ENCODE measurements around the gene PPP2R2D.
A peak's percentile ranks its signal among the peaks of the same experiment; 100 is the strongest.

The PPP2R2D gene

DNA sequence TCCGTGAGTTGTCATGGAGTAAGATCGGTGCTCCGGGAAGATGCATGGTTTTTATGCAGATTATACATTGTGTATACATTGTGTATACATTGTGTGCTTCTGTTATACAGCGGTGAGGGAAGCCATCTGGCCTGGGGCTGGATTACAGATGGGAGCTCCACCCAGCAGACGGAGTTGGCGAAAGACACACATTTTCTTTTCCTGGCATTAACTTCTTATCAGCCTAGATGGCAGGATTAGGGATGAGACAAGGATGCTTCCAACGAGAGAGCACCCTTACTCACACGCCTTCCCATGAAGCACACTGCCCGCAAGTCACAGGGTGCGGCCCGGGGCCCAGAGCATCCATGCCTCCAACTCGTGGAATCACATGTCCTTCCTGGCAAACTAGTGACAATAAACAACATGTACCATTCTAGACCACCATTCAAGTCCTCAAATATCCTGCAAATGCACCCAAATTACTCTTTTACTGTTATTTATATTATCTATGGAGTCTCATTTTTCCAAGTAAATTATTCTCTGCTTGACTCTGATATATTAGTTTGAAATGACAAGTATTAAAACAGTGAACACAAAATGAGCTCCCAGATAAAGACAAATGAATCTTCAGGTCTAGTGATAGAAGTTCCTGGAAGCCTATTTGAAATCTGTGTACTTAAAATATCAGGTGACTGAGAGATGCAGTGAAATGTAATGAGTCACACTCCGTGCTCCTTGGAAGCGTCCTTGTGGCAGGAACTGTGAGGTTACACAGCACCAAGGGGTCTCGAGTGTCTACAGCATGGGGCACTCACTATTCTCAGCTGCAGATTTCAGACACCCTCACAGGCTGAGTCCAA is 29.8 kb upstream of the PPP2R2D start:
- CTCF ChIA-PET, result interaction anchor here (0.7 kb wide), 1 partner anchor 32 kb away, joined by 3 read pairs; no protein-coding TSS in a partner anchor
- POLR2A ChIA-PET, result no interaction called here
- DNase-seq (ENCODE audit: extremely low spot score), result no peak
- no peak for TF ChIP-seq FOXA1 (IDR thresholded peaks at IDR 0.05)
- TF ChIP-seq FOXM1 (IDR thresholded peaks at IDR 0.05; ENCODE audit: borderline replicate concordance), result no peak
- TF ChIP-seq ZNF384 (IDR thresholded peaks at IDR 0.05), result no peak
- no peak for TF ChIP-seq SUZ12 (IDR thresholded peaks at IDR 0.05)
- no peak for TF ChIP-seq FOXK2 (IDR thresholded peaks at IDR 0.05)
- TF ChIP-seq HDGF (IDR thresholded peaks at IDR 0.05; ENCODE audit: borderline replicate concordance), result no peak
- TF ChIP-seq, protein P1, sequence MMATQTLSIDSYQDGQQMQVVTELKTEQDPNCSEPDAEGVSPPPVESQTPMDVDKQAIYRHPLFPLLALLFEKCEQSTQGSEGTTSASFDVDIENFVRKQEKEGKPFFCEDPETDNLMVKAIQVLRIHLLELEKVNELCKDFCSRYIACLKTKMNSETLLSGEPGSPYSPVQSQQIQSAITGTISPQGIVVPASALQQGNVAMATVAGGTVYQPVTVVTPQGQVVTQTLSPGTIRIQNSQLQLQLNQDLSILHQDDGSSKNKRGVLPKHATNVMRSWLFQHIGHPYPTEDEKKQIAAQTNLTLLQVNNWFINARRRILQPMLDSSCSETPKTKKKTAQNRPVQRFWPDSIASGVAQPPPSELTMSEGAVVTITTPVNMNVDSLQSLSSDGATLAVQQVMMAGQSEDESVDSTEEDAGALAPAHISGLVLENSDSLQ (IDR thresholded peaks at IDR 0.05), result no peak
- no peak for TF ChIP-seq LEF1 (IDR thresholded peaks at IDR 0.05; ENCODE audit: borderline replicate concordance)
- TF ChIP-seq TARDBP (IDR thresholded peaks at IDR 0.05), result no peak
- TF ChIP-seq ARNT (IDR thresholded peaks at IDR 0.05), result no peak
- no peak for TF ChIP-seq L3MBTL2 (conservative IDR thresholded peaks at IDR 0.05)
- no peak for TF ChIP-seq CTBP1 (IDR thresholded peaks at IDR 0.05; ENCODE audit: borderline replicate concordance)
- no peak for TF ChIP-seq SP1 (IDR thresholded peaks at IDR 0.05)
- no peak for TF ChIP-seq NFRKB (IDR thresholded peaks at IDR 0.05)

DNA sequence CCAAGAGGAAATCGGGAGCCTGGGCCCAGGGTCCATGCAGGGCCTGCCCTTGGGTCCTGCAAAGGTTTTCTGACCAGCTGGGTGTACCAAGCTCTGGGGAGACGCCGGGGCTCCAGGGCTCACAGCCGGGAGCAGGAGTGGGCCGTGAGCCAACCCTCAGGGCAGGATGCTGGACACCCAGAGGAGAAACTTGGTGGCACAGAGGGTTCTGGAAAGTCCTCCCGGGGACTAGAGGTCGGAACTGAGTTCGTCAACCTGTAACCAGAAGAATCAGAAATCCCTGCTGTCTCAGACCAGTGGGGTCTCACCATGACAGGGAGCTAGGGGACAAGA is 29.2 kb upstream of the PPP2R2D start:
- DNase-seq (ENCODE audit: extremely low spot score), result no peak
- ChIA-PET CTCF (interaction anchor here (0.7 kb wide), 1 partner anchor 33 kb away, joined by 3 read pairs; no protein-coding TSS in a partner anchor), POLR2A (no interaction called here)
- TF ChIP-seq ELF4 (IDR thresholded peaks at IDR 0.05), result no peak
- no peak for TF ChIP-seq SUZ12 (IDR thresholded peaks at IDR 0.05)
- TF ChIP-seq FOXK2 (IDR thresholded peaks at IDR 0.05), result no peak
- TF ChIP-seq NFRKB (IDR thresholded peaks at IDR 0.05), result no peak
- no peak for TF ChIP-seq TARDBP (IDR thresholded peaks at IDR 0.05)
- TF ChIP-seq CTBP1 (IDR thresholded peaks at IDR 0.05; ENCODE audit: borderline replicate concordance), result no peak
- TF ChIP-seq HDGF (IDR thresholded peaks at IDR 0.05; ENCODE audit: borderline replicate concordance), result no peak
- no peak for TF ChIP-seq BHLHE40 (IDR thresholded peaks at IDR 0.05; ENCODE audit: borderline replicate concordance)
- no peak for TF ChIP-seq ARNT (IDR thresholded peaks at IDR 0.05)
- TF ChIP-seq ZNF384 (IDR thresholded peaks at IDR 0.05), result no peak
- TF ChIP-seq FOXA1 (IDR thresholded peaks at IDR 0.05), result no peak
- no peak for TF ChIP-seq L3MBTL2 (conservative IDR thresholded peaks at IDR 0.05)
- TF ChIP-seq, protein P1 (IDR thresholded peaks at IDR 0.05), result no peak
- no peak for TF ChIP-seq SP1 (IDR thresholded peaks at IDR 0.05)
- no peak for TF ChIP-seq LEF1 (IDR thresholded peaks at IDR 0.05; ENCODE audit: borderline replicate concordance)
- no peak for TF ChIP-seq FOXM1 (IDR thresholded peaks at IDR 0.05; ENCODE audit: borderline replicate concordance)

- TF ChIP-seq SUZ12 (IDR thresholded peaks at IDR 0.05), result no peak
- TF ChIP-seq SP1 (IDR thresholded peaks at IDR 0.05), result no peak
- no peak for TF ChIP-seq LEF1 (IDR thresholded peaks at IDR 0.05; ENCODE audit: borderline replicate concordance)
- TF ChIP-seq FOXK2 (IDR thresholded peaks at IDR 0.05), result no peak
- TF ChIP-seq L3MBTL2 (conservative IDR thresholded peaks at IDR 0.05), result no peak
- TF ChIP-seq TARDBP (IDR thresholded peaks at IDR 0.05), result no peak
- TF ChIP-seq HDGF (IDR thresholded peaks at IDR 0.05; ENCODE audit: borderline replicate concordance), result no peak
- no peak for TF ChIP-seq FOXM1 (IDR thresholded peaks at IDR 0.05; ENCODE audit: borderline replicate concordance)
- no peak for TF ChIP-seq ARNT (IDR thresholded peaks at IDR 0.05)
- no peak for TF ChIP-seq NFRKB (IDR thresholded peaks at IDR 0.05)
- CTCF ChIA-PET, result interaction anchor here (1.3 kb wide), 1 partner anchor 418 kb away, joined by 3 read pairs; no protein-coding TSS in a partner anchor
- POLR2A ChIA-PET, result no interaction called here
- no peak for DNase-seq (ENCODE audit: extremely low spot score)
Observed at GRCh38 chr10:131872011-131872826, 28.6 kb upstream of the PPP2R2D start.

DNA sequence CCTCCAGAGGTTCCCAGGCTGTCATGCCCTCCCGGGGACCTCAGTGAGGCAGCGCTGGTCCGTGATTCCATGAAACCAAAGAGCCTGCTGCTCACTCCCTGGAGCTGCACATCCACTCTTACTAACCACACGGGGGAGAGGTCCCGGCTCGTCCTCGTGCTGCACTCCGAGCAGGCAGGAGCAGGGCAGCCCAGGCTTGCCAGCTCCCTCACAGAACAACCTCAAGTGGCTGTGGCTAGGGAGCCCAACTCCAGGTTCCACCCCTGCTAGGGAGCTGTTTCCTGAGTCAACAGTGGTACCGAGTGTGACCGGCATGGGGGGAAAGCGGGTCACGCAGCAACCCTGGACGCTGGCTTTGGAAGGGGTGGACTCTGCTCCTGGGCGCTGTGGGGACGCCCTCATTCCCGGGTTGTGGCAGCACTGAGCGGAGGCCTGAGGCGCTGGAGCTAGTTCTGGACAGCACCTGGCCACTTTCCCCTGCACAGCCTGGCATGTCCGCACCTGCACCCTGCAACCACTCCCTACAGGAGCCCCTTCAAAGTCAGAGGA is 27.9 kb upstream of the PPP2R2D start:
- POLR2A ChIA-PET, result no interaction called here
- CTCF ChIA-PET, result interaction anchor here (0.6 to 1.3 kb wide), 3 partner anchors 100 to 423 kb away, joined by 3 to 5 read pairs (median 3); no protein-coding TSS in a partner anchor
- TF ChIP-seq FOXK2 (IDR thresholded peaks at IDR 0.05) (no peak), ELF4 (IDR thresholded peaks at IDR 0.05) (no peak), CTBP1 (IDR thresholded peaks at IDR 0.05; ENCODE audit: borderline replicate concordance) (no peak), ARNT (IDR thresholded peaks at IDR 0.05) (no peak), BHLHE40 (IDR thresholded peaks at IDR 0.05; ENCODE audit: borderline replicate concordance) (no peak), LEF1 (IDR thresholded peaks at IDR 0.05; ENCODE audit: borderline replicate concordance) (no peak), L3MBTL2 (conservative IDR thresholded peaks at IDR 0.05) (no peak), SP1 (IDR thresholded peaks at IDR 0.05) (no peak), SUZ12 (IDR thresholded peaks at IDR 0.05) (no peak), HDGF (IDR thresholded peaks at IDR 0.05; ENCODE audit: borderline replicate concordance) (no peak), ZNF384 (IDR thresholded peaks at IDR 0.05) (no peak), FOXM1 (IDR thresholded peaks at IDR 0.05; ENCODE audit: borderline replicate concordance) (no peak), FOXA1 (IDR thresholded peaks at IDR 0.05) (no peak), TARDBP (IDR thresholded peaks at IDR 0.05) (no peak), NFRKB (IDR thresholded peaks at IDR 0.05) (no peak)
- TF ChIP-seq, protein P1 (IDR thresholded peaks at IDR 0.05), result no peak
- no peak for DNase-seq (ENCODE audit: extremely low spot score)

DNA sequence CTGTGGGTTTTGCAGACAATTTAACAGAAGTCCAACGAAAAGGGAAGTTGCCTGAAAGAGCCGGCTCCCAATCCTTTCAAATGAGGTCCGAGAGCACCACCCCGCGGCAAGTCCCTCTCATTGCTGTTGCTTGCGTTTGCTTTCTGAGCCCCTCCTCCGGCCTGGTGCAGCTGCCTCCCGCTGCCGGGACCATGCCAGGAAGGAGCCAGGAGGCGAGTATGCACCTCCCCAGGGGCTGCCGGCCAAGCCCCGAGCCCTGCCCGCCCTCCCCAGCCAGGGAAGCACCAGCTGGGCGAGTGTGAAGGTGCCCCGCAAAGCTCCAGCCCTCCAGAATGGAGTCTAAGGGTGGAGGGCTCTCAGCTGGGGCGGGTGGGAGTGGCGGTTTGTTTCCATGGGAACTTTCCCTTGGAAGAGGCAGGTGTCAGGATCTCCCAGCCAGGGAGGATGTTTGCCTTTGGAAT is 25.8 kb upstream of the PPP2R2D start:
- ChIA-PET POLR2A (no interaction called here), CTCF (interaction anchor here (1.0 to 1.5 kb wide), 3 partner anchors 11 to 148 kb away, joined by 4 to 6 read pairs (median 5); no protein-coding TSS in a partner anchor)
- DNase-seq (ENCODE audit: extremely low spot score), result peak; percentile 91
- TF ChIP-seq FOXA1 (IDR thresholded peaks at IDR 0.05), result no peak
- TF ChIP-seq BHLHE40 (IDR thresholded peaks at IDR 0.05; ENCODE audit: borderline replicate concordance), result no peak
- no peak for TF ChIP-seq FOXM1 (IDR thresholded peaks at IDR 0.05; ENCODE audit: borderline replicate concordance)
- no peak for TF ChIP-seq TARDBP (IDR thresholded peaks at IDR 0.05)
- no peak for TF ChIP-seq SP1 (IDR thresholded peaks at IDR 0.05)
- no peak for TF ChIP-seq FOXK2 (IDR thresholded peaks at IDR 0.05)
- TF ChIP-seq LEF1 (IDR thresholded peaks at IDR 0.05; ENCODE audit: borderline replicate concordance), result no peak
- TF ChIP-seq ARNT (IDR thresholded peaks at IDR 0.05), result no peak
- no peak for TF ChIP-seq ELF4 (IDR thresholded peaks at IDR 0.05)
- TF ChIP-seq, protein P1 (IDR thresholded peaks at IDR 0.05), result no peak
- no peak for TF ChIP-seq SUZ12 (IDR thresholded peaks at IDR 0.05)
- TF ChIP-seq NFRKB (IDR thresholded peaks at IDR 0.05), result no peak
- TF ChIP-seq ZNF384 (IDR thresholded peaks at IDR 0.05), result no peak
- TF ChIP-seq L3MBTL2 (conservative IDR thresholded peaks at IDR 0.05), result no peak
- TF ChIP-seq HDGF (IDR thresholded peaks at IDR 0.05; ENCODE audit: borderline replicate concordance), result no peak
- TF ChIP-seq CTBP1 (IDR thresholded peaks at IDR 0.05; ENCODE audit: borderline replicate concordance), result no peak
